NCI-H526 treated with DMSO at 0.1 percent for 48 hours (cell line): ENCODE results near the gene TARS3.

Source experiments
- DNase-seq: peaks from one replicate; lab custom pipeline; 2025; lab: John Stamatoyannopoulos, UW

Gene TARS3

GRCh38 chr15:101698314-101698713 is 26.0 kb downstream of the TARS3 start:
- DNase-seq: no peak

GRCh38 chr15:101697488-101697887 is 26.8 kb downstream of the TARS3 start:
- no peak for DNase-seq

- DNase-seq: no peak
Measured at GRCh38 chr15:101696829-101697228, 27.4 kb downstream of the TARS3 start.

GRCh38 chr15:101694261-101694660 is 30.0 kb downstream of the TARS3 start:
- DNase-seq: no peak

GRCh38 chr15:101692801-101693598 is 31.3 kb downstream of the TARS3 start:
- peak; percentile 2 for DNase-seq

GRCh38 chr15:101689901-101690300 is 34.4 kb downstream of the TARS3 start:
- no peak for DNase-seq

GRCh38 chr15:101686718-101687117 is 37.6 kb downstream of the TARS3 start:
- DNase-seq: no peak

- DNase-seq: peak; percentile 79
Measured at GRCh38 chr15:101684877-101685276, 39.4 kb downstream of the TARS3 start.

GRCh38 chr15:101684384-101684783 is 39.9 kb downstream of the TARS3 start:
- DNase-seq: no peak

GRCh38 chr15:101679806-101680205 is 44.5 kb downstream of the TARS3 start:
- no peak for DNase-seq

- no peak for DNase-seq
Measured at GRCh38 chr15:101676921-101677329, 47.3 kb downstream of the TARS3 start.

- DNase-seq: no peak
Measured at GRCh38 chr15:101675796-101676582, 48.3 kb downstream of the TARS3 start.

GRCh38 chr15:101675015-101675414 is 49.3 kb downstream of the TARS3 start:
- no peak for DNase-seq

GRCh38 chr15:101672298-101672697 is 52.0 kb downstream of the TARS3 start:
- DNase-seq: no peak

- no peak for DNase-seq
Measured at GRCh38 chr15:101669744-101670143, 54.5 kb downstream of the TARS3 start.

GRCh38 chr15:101667881-101668280 is 56.4 kb downstream of the TARS3 start:
- DNase-seq: no peak

GRCh38 chr15:101664303-101664913 is 59.9 kb downstream of the TARS3 start:
- DNase-seq: no peak

- no peak for DNase-seq
Measured at GRCh38 chr15:101662203-101662602, 62.1 kb downstream of the TARS3 start.

GRCh38 chr15:101660005-101660404 is 64.3 kb downstream of the TARS3 start:
- no peak for DNase-seq

GRCh38 chr15:101657968-101658784 is 66.1 kb downstream of the TARS3 start:
- DNase-seq: no peak

- DNase-seq: no peak
Measured at GRCh38 chr15:101657171-101657570, 67.1 kb downstream of the TARS3 start.
